ENCODE results near the gene IL1RAPL2.

GRCh38 chrX:104842646-104843045, 276.6 kb downstream of the IL1RAPL2 start:
- no peak for TF ChIP-seq GATA2 (IDR thresholded peaks at IDR 0.05; ENCODE audit: insufficient read depth, insufficient read length, low read depth, low read length)
- TF ChIP-seq POLR2A (IDR thresholded peaks at IDR 0.05; ENCODE audit: low read depth, low read length), result no peak
- TF ChIP-seq, protein P1, sequence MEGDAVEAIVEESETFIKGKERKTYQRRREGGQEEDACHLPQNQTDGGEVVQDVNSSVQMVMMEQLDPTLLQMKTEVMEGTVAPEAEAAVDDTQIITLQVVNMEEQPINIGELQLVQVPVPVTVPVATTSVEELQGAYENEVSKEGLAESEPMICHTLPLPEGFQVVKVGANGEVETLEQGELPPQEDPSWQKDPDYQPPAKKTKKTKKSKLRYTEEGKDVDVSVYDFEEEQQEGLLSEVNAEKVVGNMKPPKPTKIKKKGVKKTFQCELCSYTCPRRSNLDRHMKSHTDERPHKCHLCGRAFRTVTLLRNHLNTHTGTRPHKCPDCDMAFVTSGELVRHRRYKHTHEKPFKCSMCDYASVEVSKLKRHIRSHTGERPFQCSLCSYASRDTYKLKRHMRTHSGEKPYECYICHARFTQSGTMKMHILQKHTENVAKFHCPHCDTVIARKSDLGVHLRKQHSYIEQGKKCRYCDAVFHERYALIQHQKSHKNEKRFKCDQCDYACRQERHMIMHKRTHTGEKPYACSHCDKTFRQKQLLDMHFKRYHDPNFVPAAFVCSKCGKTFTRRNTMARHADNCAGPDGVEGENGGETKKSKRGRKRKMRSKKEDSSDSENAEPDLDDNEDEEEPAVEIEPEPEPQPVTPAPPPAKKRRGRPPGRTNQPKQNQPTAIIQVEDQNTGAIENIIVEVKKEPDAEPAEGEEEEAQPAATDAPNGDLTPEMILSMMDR (IDR thresholded peaks at IDR 0.05; ENCODE audit: extremely low read depth in 1 of 2, insufficient read depth in 1 of 2, low read depth in 1 of 2, low read length in 2 of 2), result no peak
- no peak for TF ChIP-seq EZH2 (IDR thresholded peaks at IDR 0.05; ENCODE audit: borderline replicate concordance, low read depth, low read length, severe bottlenecking)
- no peak for TF ChIP-seq JUN (IDR thresholded peaks at IDR 0.05; ENCODE audit: borderline replicate concordance, insufficient read depth, insufficient read length, low read depth)
- no peak for TF ChIP-seq POLR2AphosphoS5 (IDR thresholded peaks at IDR 0.05; ENCODE audit: insufficient read depth, low read depth, low read length)
- no peak for TF ChIP-seq FOS (IDR thresholded peaks at IDR 0.05; ENCODE audit: borderline replicate concordance, insufficient read depth, low read length)
- TF ChIP-seq, protein P2, sequence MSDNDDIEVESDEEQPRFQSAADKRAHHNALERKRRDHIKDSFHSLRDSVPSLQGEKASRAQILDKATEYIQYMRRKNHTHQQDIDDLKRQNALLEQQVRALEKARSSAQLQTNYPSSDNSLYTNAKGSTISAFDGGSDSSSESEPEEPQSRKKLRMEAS (IDR thresholded peaks at IDR 0.05; ENCODE audit: insufficient read depth, insufficient read length), result no peak
- TF ChIP-seq MYC (IDR thresholded peaks at IDR 0.05; ENCODE audit: low read depth, low read length), result no peak
